Stimulated activated CD4-positive, alpha-beta T cell treated with anti-CD3 and anti-CD28 coated beads, Interleukin-1b, Interleukin-23, amount 100 ng/mL, for 48 hours (primary cell): ENCODE measurements around the gene NSD2.

Experiments used
- DNase-seq: peaks from one replicate; pipeline ENCODE4 v3.0.0-alpha.2; 2020

The NSD2 gene

DNA sequence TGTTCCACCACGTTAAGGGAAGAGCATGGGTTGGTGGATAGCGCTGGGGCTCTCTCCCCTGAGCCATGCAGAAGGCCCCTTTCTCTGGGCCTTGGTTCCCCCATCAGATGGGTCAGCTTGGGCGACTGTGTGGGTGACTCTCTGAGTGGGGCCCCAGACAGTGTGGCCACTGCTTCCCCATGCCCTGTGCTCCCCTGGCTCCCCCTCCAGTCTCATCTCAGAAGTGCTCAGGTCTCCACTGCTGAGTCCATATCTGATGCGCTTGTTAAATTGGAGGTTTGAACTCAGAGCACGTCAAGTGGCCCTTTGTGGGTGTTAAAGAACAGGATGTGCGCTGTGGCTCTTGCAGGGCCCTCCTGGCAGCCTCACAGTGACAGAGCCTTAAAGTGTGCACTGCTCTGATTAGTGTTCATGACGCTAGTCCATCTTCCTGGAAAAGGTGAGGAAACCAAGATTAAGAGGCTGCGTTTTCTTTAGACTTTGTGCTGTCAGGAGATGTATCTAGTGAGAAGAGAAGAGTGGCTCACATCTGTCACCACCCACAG, 77.8 kb downstream of the NSD2 start:
- no peak for DNase-seq

- DNase-seq, result no peak
These were observed 79.2 kb downstream of the NSD2 start for GRCh38 chr4:1950369-1950768.

GRCh38 chr4:1952058-1952700, 81.0 kb downstream of the NSD2 start:
- no peak for DNase-seq

DNA sequence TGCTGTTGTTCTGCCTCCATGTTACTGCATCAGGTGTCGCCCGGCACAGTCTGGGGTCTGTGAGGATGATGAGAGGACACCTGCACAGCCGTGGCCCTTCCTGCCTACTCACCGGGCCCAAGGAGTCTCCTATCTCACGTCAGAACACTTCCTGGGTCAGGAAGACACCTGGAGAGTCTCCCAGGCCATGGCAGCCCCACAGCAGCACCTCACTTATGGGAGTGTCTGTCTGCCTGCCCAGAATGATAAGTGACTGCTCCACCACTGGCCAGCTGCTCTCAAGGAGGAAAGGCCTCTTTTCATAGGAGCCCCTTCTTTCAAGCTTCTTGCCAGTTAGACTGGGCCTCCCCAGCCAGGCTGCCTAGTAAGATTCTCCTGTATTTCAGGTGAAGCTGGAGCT, 81.5 kb downstream of the NSD2 start:
- no peak for DNase-seq

GRCh38 chr4:1953335-1953734, 82.1 kb downstream of the NSD2 start:
- DNase-seq, result no peak

GRCh38 chr4:1956631-1957030, 85.4 kb downstream of the NSD2 start:
- DNase-seq, result no peak

GRCh38 chr4:1958276-1959103, 87.3 kb downstream of the NSD2 start:
- DNase-seq, result no peak

- no peak for DNase-seq
These were observed 87.9 kb downstream of the NSD2 start for GRCh38 chr4:1959104-1959384.

GRCh38 chr4:1960170-1960825, 89.1 kb downstream of the NSD2 start:
- DNase-seq, result no peak

DNA sequence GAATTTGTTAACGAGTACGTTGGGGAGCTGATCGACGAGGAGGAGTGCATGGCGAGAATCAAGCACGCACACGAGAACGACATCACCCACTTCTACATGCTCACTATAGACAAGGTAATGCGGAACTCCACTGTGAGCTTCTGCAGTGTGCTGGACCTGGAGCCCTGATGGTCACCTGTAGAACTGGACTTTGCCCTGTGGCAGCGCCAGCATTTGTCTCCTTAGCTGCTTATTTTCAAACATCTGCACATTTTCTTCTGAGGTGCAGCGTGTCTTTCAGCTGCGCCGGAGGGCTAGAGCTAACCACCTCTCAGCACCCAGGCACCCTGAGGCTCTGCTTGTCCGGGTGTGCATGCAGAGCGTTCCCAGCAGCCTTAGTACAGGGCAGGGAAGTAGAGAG, 89.8 kb downstream of the NSD2 start:
- no peak for DNase-seq

DNA sequence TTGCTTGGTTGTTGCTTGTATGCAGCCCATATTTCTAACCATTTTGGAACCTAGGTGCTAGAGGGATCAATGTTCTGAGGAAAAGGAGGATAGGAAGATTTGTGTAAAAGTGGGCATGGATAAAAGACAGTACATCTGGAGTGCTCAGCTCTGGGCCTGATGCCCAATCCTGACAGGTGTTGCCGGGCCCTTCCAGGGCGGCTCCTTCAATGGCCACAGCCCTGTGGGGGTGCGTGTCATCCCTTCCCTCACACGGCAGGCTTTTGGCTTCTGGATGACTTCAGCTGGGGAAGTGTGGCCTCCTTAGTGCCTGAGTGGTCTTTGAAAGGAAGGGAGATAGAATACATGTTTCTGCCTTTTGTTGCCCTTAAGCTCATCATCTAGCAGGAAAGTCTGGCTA, 90.4 kb downstream of the NSD2 start:
- DNase-seq, result no peak

DNA sequence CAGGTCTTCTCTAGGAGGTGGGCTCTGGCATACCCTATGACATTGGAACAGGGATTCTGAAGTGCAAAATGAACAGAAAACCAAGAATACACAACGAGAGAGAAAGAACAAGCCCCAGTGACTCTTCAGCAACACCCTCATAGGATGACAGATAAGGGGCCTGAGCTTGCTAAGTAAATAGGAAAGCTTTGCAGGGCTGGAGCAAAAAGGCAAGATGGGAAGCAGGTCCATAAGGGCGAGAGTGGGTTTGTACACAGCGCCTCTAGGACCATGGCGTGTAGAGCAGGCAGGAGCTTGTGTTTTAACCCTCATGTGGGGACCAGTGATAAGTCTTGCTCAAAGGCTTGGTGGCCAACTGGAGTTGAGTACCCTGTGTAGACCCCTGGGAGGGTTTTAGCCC, 91.8 kb downstream of the NSD2 start:
- no peak for DNase-seq

DNA sequence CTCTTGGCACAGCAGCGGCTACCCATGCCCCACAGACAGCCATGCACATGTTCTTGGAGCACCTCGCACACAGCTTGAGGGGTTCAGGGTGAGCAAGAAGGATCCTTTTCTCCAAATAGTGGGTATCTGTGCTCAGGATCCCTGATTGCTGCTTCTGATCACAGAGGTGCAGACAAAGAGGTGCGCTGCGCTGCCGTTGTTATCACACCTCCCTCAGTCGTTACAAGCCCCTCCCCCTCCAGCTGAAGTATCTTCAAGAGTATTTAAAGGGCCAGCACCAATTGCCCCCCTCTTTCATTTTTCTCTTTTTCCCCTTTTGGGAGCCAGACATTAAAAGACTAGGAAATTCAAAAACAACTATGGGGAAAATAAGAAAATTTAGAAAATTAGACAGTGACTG, 93.2 kb downstream of the NSD2 start:
- DNase-seq, result no peak

GRCh38 chr4:1964971-1965370, 93.8 kb downstream of the NSD2 start:
- DNase-seq, result no peak

DNA sequence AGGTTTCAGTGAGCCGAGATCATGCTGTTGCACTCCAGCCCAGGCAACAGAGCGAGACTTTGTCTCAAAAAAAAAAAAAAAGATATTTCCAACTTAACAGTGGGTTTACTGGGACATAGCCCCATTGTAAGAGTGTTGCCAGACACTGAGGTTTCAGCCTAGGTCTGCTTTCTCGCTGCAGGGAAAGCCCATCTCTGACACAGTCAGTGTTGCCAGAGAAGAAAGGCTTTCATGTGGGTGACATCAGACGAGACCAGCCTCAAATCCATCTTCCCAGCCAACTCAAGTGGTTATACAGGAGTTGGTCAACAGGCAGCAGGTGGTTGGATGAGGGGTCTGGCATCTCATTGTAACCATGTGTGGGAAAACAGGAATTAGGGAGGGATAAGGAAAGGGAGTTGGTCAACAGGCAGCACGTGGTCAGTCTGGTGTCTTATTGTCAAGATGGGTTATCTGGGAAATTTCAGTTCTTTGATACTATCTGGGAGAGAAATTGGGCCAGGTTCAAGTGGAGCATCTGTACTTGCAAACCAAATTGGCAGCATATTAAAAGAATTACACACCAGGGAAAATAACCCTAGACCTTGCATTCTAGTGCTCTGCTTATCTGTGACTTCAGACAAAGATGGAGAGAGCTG, 96.4 kb downstream of the NSD2 start:
- DNase-seq, result no peak

- no peak for DNase-seq
These were observed 97.6 kb downstream of the NSD2 start for GRCh38 chr4:1968686-1969295.

GRCh38 chr4:1969928-1970723, 98.9 kb downstream of the NSD2 start:
- DNase-seq, result no peak

GRCh38 chr4:1970926-1971325, 99.7 kb downstream of the NSD2 start:
- no peak for DNase-seq

DNA sequence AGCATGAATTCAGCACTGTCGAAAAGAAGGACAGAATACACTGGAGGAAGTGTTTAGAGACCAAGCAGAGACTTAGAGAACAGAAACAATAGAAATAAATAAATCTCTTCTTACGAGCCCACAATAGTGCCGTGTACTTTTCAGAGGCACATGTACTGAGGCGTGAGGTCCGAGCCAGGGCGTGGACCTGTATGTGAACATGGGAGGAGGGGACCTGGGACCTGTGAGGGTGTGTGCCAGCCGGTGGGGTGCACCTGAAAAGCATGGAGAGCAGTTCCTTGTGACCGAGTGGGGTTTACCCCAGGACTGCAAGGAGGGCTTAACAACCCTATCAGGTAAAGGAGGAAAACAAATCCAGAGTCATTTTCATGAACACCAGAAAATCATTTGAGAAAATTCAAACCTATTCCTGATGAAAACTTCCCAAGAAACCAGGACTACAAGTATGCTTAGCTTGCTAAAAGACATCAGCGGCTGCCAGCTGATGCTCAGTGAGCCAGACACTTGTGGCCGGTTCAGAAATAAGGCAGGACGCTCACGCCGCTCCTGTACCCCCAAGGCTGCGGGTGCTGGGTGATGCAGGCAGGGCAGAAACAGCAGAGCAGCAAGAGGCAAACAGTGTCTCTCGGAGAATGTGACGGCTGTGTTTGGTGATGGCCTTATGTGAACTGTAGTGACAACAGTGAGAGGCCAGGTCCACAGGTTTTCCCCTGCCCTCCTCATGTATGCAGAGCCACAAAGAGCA, 100.4 kb downstream of the NSD2 start:
- DNase-seq, result no peak

DNA sequence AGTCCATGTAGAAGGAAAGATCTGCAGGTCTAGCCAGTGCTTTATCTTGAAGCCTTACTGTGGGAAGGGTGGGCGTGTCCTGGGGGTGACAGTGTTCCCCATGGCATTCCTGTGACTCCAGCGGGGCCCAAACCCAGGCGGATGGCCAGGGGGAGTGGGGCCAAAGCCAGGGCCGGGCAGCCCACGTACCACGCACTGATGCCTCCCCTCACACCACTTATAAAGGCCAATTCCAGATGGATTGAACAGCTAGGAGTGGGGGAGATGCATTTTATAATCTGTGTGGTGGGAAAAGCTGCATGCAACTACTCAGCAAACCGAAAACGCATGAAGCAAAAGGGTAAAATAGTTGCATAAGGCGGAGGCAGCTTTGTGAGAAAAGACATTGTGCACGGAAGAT, 101.2 kb downstream of the NSD2 start:
- DNase-seq, result no peak

DNA sequence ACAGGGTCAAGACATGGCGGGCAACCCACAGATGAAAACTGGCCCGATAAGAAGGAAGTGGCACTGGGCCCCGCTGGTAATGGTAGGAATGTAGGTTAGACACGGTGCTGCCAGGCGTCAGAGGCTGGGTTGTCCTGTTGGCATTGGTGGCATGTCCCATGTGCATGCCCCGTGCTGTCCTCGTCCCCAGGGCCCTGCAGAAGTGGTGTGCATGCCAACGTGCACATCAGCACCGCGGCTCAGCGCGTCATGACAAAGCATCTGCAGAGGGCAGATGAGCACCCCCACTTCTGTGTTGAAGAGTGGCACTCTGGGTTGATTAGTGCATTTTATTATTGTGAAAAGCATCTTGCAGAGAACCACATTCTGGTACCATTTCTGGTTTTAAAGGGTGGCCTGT, 102.0 kb downstream of the NSD2 start:
- no peak for DNase-seq

DNA sequence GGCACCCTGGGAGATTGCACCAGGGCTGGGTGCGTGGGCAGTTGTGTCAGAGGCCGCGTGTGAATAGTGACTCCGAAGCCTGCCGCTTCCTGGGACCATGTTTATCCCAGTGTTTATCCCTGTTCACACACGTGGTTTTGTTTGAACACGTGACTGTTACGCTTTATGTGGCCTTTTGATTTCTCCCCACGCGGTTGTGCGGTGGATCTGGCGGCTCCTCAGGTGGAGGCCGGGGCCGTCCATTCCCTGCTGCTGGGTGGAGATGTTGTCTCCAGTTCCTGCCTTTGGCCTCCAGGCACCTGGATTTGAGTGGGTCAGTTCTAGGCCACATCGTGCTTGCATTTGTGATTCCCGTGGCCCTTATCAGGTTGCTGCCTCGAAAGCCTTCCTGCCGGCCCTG, 102.5 kb downstream of the NSD2 start:
- no peak for DNase-seq
